ENCODE data around the gene COL6A2. TPM values are rescaled to one million over a fixed set of nuclear protein-coding genes. Genes with fewer than 3 reads are reported as not detected.
"Not testable (repeated sequence)": the region's sequence is repeated elsewhere in the genome, so short reads cannot be mapped to it uniquely, and the experiment has no call there.

The COL6A2 gene
- polyA plus RNA-seq, 1 donor: 584 TPM

DNA sequence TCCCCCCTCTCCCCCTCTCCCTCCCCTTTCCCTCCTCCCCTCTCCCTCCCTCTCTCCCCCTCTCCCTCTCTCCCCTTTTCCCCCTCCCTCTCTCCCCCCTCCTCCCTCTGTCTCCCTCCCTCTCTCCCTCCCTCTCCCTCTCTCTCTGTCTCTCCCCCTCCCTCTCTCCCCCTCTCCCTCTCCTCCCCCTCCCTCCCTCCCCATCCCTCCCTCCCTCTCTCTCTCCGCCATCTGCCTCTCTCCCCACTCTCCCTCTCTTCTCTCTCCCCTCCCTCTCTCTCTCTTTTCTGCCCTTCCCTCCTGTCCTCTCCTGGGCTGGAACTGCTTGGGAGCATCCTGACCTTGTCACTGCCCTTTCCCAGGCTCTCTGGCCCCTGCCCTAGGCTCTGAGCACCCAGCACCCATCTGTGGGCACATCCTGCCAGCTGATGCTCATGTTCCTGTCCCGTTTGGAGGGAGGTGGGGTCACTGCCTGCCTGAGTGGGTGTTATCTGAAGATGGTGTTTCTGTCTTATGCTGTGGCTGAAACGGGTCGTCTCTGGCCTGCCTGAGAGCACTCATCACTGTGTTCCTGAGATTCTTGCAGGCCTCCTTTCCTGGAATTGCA is 46.7 kb downstream of the COL6A2 start:
- no peak for DNase-seq

DNA sequence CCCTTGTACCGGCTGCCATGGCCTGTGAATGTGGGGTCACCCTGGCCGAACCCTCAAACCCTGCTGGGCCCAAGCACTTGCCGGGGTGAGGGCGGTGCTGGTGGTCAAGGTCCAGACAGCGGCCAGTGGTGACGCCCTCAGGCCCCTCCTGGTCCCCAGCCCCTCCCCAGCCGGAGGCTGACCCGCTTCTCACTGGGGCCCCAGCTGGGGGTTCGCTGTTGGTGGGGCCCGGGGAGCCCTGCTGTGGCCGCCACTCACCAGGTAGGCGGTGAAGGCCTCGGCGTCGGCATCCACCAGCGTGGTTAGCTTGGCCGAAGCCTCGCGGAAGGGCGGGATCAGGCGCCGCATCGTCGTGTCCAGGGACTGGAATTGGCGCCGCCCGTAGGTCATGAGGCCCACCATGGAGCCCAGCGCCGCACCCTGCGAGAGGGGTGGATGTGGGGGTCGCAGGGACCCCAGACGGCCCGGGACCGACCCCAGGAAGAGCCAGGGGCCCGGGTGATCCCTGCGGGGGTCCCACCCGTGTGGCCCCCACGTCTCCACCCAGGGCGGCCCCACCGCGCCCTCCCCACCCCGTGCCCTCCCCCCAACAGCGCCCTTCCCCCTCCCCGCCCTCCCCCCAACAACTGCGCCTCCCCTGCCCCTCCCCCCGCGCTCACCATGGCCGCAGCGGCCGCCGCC is 47.4 kb downstream of the COL6A2 start:
- no peak for DNase-seq

DNA sequence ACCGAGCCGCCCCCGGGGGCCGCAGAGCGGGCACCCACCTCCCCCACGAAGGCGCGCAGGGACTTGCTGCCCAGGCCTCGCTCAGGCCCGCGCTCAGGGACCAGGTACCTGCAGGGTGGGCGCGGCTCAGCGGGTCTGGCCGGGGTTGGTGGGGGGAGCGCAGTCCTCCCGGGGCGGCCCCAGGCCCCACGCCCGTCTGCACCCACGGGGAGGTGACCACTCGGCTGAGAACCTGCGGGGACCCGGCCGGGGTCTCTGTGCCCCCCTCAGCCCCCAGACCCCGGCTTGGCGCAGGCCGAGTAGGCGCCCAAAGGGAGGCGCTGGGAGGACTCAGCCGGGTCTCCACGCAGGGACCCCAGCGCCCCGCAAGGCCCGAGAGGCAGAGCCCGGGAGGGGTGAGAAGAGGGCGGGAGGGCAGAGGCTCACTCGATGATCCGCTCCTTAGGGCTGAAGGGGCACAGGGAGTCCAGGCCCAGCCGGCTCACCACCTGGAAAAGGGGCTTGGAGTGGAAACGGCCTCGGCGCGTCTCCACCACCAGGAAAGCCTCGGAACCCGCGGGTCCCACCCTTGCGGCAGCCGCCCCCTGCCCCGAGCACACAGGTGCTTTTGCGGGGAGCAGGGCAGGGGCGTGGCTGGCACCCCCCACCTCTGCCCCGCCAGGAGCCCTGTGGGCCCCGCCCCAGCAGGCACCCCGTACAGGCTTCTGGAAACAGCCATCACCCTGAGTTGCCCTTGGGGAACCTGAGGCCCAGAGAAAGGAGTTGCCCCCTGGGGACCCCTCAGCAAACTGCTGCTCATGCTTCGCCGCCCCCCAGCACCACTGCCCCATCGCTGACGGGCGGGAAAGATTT is 48.2 kb downstream of the COL6A2 start:
- DNase-seq: no peak

DNA sequence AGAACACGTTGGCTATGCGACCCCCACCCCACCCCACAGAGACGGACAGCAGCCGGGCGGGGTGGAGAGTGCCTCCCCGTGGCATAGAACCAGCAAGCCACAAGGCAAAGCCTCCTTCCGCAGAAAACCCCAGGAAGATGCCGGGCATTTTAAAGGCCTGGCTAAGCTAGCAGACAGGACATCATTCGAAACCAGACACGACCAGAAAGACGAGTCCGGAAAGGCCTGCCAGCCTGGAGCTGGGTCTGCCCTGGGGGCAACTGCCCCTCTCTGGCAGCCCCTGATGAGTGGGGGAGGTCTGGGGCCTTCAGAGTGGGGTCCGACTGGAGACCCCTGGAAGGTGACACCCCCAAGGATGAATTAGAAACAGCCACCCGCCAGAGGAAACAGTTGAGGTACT is 48.9 kb downstream of the COL6A2 start:
- no peak for DNase-seq

DNA sequence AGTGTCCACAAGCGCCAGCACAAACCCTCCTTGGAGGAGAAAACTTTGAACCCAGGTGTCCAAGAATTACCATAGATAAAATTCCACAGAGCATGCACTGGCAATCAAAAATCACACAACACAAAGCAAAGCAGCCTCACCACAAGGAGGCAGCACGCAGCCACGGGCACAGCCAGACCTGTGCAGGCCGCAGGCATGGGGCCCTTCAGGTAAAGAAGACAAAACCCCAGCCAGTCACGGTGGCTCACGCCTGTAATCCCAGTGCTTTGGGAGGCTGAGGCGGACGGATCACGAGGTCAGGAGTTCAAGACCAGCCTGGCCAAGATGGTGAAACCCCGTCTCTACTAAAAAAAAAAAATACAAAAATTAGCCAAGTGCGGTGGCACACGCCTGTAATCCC is 49.5 kb downstream of the COL6A2 start:
- DNase-seq: not testable (repeated sequence)

DNA sequence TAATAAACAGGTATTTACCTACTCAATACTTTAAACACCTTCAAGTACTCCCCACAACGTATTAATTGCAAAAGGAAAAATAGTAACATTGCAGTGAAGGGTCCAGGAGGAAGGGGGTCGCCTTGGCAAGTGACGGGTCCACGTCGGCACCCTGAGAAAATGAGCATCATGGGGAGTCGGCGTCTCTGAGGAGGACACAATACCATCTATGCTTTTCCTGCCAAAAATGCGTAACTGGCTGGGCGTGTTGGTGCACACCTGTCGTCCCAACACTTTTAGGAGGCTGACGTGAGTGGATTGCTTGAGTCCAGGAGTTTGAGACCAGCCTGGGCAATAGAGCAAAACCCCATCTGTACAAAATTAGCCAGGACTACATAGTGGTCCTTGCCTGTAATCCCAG is 50.2 kb downstream of the COL6A2 start:
- no peak for DNase-seq

DNA sequence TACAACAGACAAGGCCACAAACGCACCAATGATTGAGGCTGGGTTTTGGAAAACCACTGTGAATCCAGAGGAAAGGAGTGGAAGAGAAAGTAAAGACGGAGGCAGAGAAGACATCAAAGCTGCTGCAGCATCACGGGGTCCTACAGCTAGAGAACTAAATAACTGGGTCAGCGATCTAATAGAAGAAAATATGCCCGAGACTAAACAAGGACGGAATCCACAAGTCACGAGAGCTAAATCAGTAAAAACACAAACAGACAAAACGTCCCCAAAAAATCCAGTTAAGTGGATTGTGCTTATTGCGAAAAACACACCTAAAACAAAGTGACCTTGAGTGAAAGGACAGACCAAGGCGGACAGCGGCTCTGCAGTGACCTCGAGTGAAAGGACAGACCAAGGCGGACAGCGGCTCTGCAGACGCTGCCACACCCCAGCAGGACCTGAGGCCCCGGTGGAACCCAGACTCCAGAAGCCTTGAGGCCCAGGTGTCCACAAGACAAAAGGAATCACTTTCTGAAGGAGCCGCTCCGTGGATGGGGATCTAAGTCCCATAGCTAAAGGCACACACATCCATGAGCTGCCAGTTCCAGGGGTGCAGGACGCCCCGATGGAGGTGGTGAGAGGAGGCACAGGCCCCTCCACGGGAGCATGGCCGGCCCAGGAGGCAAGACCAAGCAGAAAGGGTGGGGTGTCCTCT is 51.4 kb downstream of the COL6A2 start:
- DNase-seq: no peak

DNA sequence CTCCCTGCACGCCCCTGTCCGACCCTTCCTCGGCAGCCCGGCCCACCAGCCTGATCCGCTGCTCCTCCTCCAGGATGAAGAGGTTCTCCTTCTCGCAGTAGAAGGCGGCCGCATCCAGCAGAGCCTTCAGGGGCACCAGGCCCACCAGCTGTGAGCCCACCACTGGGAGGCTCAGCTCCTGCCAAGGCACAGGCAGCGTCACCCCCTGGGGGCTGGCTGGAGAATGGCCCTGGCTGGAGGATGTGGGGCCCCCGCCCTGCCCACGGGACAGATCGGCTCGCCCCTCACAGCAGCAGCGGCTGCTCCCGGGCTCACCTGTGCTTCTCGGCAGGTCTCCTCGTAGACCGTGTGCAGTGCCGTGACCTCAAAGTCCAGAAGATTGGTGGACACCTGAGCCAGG is 52.2 kb downstream of the COL6A2 start:
- no peak for DNase-seq

DNA sequence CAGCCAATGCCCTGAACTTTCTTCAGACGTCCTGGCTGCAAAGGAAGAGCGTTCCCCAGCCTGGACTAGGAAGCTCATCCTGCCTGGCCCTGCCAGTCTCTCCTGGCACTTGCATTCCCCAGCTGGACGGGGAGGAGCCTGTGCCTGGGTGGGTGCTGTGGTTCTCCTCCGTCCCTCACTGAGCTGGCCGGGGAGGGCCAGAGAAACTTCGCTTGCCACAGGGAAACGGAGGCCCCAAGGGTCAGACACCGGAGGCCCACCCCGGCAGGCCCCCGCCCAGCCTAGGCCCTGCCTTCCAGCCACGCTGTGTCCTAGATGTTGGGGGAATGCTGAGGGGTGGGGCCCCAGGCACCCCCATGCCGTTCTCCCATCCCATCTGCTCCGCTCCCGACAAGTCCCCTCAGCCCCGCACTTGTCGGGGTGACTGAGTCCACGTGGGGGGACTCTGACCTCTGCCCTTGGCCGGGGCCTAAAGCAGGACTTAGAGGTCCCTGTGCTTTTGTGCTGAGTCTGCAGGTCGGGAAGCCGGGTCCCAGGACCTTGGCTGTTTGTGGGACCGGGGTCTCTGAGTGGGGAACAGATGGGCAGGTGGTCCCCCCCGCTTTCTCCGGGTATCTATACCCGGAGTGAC is 52.7 kb downstream of the COL6A2 start:
- DNase-seq: no peak

DNA sequence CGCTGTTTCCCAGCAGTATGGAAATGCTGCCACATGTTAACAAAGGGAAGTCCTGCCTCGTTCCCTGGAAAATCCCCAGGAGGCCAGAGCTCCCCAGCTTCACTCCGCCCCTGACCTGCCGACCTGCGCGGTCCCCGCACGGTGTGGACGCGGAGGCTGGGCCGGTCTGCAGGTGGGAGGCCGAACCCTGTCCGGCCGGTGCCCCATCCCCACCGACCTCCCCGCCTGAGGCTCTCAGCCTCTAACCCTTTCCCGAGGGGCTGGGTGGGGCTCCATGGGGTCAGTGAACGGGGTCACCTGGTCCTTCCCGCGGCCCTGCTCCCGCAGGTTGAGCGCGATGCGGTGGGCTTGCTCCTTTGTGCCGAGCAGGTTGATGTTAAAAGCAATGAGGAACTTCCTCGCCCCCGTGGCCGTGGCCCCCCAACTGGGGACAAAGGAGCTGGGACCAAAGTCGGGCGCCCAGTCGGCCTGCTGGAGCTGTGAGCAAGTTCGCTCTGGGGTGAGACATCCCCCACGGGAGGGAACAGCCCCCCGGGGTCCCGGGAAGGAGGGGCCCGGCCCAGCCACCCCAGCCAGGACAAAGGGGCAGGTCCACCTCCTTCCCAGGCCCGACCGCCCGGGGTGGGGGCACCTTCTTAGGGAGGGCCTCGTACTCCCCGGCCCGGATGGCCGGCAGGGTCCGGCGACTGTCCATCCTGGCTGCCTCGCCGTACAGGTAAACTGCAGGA is 53.5 kb downstream of the COL6A2 start:
- no peak for DNase-seq

DNA sequence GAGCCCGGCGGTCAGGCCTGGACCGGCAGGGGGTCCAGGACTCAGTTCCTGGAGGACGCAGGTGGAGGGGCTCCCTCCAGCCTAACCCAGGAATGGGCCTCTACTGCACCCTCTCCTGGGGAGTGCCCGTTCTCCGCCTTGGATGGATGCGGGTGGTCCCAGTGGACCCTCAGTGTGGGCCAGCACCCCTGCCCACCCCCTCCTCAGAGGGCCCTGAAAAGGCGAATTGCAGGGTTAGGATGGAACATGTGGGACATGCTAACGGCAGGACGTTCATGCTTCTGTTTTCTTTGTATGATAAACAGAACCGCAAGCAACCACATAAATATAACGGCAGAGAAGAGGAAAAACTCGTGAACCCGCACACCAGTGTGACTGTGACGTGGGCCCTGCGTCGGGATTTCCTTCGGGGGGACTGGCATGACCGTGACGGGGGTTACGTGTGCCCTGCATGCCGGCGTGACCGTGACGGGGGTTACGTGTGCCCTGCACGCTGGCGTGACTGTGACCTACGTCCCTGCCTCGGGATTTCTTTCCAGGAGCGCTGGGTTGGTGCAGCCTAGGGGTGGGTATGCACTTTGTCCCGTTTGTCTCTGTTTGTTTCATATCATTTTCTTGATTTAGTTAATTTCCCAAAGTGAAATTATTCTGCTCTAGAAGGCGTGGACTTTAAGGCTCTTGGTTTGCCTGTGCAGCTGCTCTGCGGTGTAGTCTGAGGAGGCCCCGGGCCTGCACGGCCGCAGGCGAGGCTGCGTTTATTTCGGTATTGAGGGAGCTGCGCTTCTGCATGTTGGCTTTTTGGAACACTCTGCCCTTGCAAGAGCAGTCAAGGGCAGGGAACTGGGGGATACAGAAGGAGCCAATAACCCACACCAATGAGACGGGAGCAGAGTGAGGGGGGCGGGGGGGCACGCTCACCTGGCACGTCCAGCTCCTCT is 54.3 kb downstream of the COL6A2 start:
- no peak for DNase-seq

DNA sequence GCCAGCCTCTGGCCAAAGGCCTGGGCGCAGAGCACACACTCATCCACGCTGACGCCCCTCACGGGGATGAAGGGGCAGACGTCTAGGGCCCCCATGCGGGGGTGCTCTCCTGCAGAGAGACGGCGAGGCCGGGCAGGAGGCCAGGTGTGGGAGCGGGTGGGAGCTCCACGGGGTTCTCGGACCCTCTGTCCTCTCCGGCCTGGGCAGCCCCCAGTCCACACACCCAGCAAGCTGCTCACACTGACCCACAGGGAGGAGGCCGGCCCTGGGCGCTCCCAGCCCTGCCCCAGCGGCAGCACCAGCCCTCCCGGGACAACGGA is 55.0 kb downstream of the COL6A2 start:
- no peak for DNase-seq

DNA sequence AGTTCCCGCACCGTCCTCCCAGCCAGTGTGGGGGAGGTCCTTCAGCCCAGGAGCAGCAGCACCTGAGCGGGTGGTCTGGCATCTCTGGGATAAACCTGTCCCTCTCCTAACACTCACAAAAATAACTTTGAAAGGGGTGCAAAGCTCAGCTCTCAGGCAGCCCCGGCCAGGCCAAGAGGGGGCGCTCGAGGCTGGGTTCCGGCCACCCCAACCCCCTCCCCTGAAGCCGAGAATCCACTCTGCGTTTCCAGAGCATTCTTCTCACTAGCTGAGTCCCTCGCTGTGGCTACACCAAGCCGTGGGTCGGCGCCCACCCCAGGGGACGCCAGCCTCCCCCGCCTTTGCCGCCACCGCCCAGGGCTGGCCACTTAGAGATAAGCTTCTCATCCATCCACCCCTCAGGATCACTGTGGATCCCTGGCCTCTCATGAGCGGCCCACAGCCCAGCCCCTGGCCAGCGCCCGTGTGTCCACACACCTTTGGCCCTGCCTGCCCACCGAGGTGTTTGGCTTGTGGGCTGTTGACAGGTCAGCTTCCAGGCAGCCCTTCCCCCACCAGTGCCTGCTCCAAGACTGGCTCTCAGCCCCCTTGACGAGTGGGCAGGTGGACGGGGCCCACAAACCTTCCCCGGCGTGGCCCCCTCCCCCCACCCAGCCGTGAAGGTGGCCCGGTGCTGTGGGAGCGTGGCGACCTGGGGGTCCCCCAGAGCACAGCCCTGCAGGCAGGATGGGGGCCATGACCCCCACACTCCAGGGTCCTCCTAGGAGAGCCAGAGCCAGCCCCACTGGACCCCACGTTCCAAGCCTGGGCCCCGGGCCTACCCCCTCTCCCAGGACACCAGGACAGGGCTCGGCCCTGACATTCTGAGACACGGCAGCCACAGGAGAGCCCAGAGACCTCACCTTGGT is 55.6 kb downstream of the COL6A2 start:
- DNase-seq: no peak

DNA sequence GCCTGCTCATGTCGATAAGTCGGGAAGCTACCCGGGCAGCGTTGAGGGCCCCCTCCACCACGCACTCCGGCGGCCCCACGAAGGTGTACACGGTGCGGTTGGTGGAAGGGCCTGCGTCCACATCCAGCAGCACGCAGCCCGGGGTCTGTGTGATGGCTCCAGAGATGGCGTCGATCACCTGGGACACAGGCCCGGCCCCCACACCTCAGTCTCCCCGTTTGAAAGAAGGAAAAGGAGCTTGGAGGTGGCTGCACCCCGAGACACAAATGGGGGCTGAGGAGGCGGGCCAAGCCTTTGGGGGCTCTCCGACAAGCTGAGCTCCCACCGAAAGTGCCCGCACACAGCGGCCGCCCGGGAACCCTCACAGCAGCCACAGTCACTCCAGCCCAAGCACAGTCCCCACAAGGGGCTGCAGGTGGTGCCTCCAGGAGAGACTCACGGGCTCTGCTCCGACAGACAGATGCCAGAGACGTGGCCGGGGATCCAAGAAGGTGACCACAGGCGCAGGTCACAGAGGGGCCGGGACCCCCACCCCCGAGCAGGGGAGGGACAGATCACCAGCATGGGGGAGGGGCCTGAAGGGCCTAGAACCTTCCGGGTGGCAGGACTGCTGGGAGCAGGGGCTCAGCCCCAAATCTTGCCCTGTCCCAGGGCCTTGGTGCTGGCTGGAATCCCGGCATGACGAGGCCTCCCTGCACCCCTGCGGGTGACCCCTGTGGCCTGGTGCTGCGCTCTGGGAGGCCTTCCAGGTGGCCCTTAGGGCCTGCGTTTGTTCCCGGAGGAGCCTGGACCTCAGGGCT is 56.4 kb downstream of the COL6A2 start:
- no peak for DNase-seq

DNA sequence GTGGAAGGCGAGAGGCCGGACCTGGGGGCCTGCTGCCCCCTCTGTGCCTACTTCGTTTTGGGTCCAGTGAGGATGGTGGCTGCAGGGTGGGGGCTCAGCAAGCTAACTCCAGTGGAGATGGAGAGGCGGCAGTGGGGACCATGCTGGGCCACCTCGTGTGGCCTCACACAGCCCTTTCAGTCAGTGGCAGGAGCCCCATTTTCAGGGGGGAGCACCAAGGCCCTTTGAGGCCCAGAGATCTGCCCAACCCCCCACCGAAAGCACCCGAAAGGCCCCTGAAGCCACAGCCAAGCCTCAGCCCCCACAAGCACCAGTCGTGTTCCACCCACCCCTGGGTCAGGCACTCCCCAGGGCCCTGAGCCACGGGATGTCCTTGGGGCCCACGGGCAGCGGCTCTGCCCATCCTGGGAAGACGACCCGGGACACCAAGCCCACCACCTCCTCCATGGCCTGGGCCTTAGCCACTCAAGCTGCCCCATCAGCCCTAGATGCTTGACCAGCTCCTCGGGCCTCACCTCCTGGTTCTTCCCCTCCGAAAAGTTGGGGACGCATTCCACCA is 57.1 kb downstream of the COL6A2 start:
- DNase-seq: no peak

DNA sequence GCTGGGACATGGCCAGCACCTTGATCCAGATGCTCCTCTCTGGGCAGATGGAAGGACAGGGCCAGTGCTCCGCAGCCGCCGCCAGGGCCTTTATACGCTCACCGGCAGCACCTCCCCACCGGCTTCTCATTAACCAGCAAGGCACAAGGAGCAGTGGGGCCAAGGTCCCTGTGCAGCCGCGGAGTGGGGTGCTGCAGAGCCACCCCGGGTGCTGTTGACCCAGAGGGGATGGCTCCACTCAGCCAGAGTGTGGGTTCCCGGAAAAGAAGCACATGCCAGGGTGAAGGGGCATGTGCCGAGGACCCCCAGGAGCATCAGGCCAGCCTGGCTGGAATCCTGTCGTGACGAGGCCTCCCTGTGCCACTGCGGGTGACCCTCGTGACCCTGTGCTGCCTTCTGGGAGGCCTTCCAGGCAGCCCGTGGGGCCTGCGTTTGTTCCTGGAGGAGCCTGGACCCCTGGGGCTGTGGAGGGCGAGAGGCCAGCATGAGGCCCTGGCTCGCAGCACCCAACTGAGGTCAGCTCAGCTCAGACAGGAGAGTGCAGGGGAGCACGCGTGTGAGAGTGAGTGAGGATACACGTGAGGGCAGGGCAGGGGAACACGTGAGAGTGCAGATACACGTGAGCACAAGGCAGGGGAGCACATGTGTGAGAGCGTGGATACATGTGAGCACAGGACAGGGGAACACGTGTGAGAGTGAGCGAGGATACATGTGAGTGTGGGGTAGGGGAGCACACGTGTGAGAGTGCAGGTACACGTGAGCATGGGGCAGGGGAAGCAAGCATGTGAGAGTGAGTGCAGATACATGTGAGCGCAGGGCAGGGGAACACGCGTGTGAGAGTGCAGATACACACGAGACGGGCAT is 57.8 kb downstream of the COL6A2 start, which contains the start of gene FTCD:
FTCD (minus strand) TSS at position 66 of the 864 bp plus-strand sequence; CDS start at position 10, 56 bp downstream.
- DNase-seq: no peak

DNA sequence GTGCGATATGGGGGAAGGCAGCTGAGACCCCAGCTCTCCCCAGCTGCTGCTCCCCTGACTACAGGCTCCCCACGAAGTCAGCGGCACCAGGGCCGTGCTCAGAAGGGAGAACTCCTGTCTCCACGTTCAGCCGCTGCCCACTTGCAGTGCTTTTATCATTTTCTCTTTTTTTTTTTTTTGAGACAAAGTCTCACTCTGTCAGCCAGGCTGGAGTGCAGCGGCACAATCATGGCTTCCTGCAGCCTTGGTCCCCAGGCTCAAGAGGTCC is 58.4 kb downstream of the COL6A2 start:
- DNase-seq: no peak

DNA sequence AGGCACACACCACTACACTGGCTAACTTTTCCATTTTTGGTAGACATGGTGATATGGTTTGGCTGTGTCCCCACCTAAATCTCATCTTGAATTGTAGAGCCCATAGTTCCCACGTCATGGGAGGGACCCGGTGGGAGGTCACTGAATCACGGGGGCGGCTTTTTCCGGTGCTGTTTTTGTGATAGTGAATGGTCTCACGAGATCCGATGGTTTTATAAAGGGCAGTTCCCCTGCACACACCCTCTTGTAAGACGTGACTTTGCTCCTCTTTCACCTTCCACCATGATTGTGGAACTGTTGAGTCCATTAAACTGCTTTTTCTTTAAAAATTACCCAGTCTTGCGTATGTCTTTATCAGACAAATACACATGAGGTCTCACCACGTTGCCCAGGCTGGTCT is 58.8 kb downstream of the COL6A2 start:
- no peak for DNase-seq
